SK-N-SH (cell line): Measurements from ENCODE around the gene CHST11. TPM values are rescaled to one million over a fixed set of nuclear protein-coding genes. Genes with fewer than 3 reads are reported as not detected.
A peak's percentile ranks its signal among the peaks of the same experiment; 100 is the strongest.

Source experiments
- CTCF ChIA-PET: fragments of 300-600, 350-600 bp; formaldehyde crosslinking; extraction: SDS; loops from one replicate; lab custom pipeline; 2021; lab: Yijun Ruan, JAX
- POLR2A ChIA-PET: fragments of 350-600 bp; sonication (Branson Sonifier 250); formaldehyde crosslinking; extraction: SDS; loops from one replicate; lab custom pipeline; 2020; ENCODE audit warnings: antibody characterized with exemption, inconsistent platforms; lab: Yijun Ruan, JAX
- DNase-seq: peaks from one replicate; pipeline ENCODE4 v3.0.0; 2012
- H2AFZ ChIP-seq: fragments of 200-600 bp; sonication (generic); 2 replicates; pipeline ENCODE4 v1.8.1; 2016; ENCODE audit warnings: antibody characterized with exemption, mild to moderate bottlenecking, low read depth
- H3F3A ChIP-seq: fragments of 200-600 bp; sonication (generic); replicated peaks from 2 replicates; pipeline ENCODE3; 2016; ENCODE audit warnings: antibody characterized with exemption, mild to moderate bottlenecking; ENCODE audit not compliant: insufficient read depth
- H3K27ac ChIP-seq, 2 experiments: fragments of 200-500 bp in 1 of 2; fragments of 200-600 bp in 1 of 2; sonication (Bioruptor generic) in 1 of 2; sonication (generic), shearing (Covaris generic) in 1 of 2; 2 replicates each; pipeline versions ENCODE4 v1.5.1 to v1.6.1; 2014 to 2016; ENCODE audit warnings: low read depth in 2 of 2, inconsistent platforms in 1 of 2, low read length in 1 of 2, mild to moderate bottlenecking in 1 of 2, mixed read lengths in 1 of 2
- H3K27me3 ChIP-seq: fragments of 200-600 bp; sonication (generic), shearing (Covaris generic); 2 replicates; pipeline ENCODE4 v1.6.1; 2016; ENCODE audit warnings: mixed run types; ENCODE audit not compliant: insufficient read depth
- H3K36me3 ChIP-seq, 2 experiments: fragments of 200-500 bp in 1 of 2; fragments of 200-600 bp in 1 of 2; sonication (Bioruptor generic) in 1 of 2; sonication (generic) in 1 of 2; replicated peaks in 1 of 2; 2 replicates each; pipeline versions ENCODE3 to v1.5.1; 2014 to 2016; ENCODE audit warnings: low read length in 1 of 2, mild to moderate bottlenecking in 1 of 2; ENCODE audit not compliant: insufficient read depth in 2 of 2, control insufficient read depth in 1 of 2
- H3K4me1 ChIP-seq, 2 experiments: fragments of 200-500 bp in 1 of 2; fragments of 200-600 bp in 1 of 2; sonication (Bioruptor generic) in 1 of 2; sonication (generic), shearing (Covaris generic) in 1 of 2; 2 replicates each; pipeline versions ENCODE4 v1.5.1 to v1.6.1; 2014 to 2016; ENCODE audit warnings: low read depth in 1 of 2, low read length in 1 of 2, mixed run types in 1 of 2; ENCODE audit not compliant: insufficient read depth in 2 of 2, control insufficient read depth in 1 of 2
- H3K4me2 ChIP-seq: fragments of 200-600 bp; sonication (generic), shearing (Covaris generic); 2 replicates; pipeline ENCODE4 v1.6.1; 2017; ENCODE audit warnings: mixed run types
- H3K4me3 ChIP-seq, 2 experiments: fragments of 200-500 bp in 1 of 2; fragments of 200-600 bp in 1 of 2; sonication (Bioruptor generic) in 1 of 2; sonication (generic), shearing (Covaris generic) in 1 of 2; 2 replicates each; pipeline versions ENCODE4 v1.5.1 to v1.8.1; 2014 to 2016; ENCODE audit warnings: low read depth in 2 of 2, inconsistent platforms in 1 of 2, low read length in 1 of 2, mild to moderate bottlenecking in 1 of 2, mixed read lengths in 1 of 2, moderate library complexity in 1 of 2
- H3K79me2 ChIP-seq: fragments of 200-600 bp; sonication (generic); 2 replicates; pipeline ENCODE4 v1.8.1; 2017; ENCODE audit warnings: mild to moderate bottlenecking; ENCODE audit not compliant: insufficient read depth
- H3K9ac ChIP-seq: fragments of 200-600 bp; sonication (generic); 2 replicates; pipeline ENCODE4 v1.6.1; 2017; ENCODE audit warnings: mixed run types
- H3K9me2 ChIP-seq: fragments of 200-600 bp; sonication (generic); 2 replicates; pipeline ENCODE4 v1.6.1; 2017; ENCODE audit warnings: mixed run types
- H3K9me3 ChIP-seq: fragments of 200-600 bp; sonication (generic); 2 replicates; pipeline ENCODE4 v1.6.1; 2017; ENCODE audit warnings: mixed run types, mild to moderate bottlenecking, moderate library complexity
- H4K20me1 ChIP-seq: fragments of 200-600 bp; sonication (generic); 2 replicates; pipeline ENCODE4 v1.6.1; 2017; ENCODE audit warnings: mild to moderate bottlenecking, mixed run types; ENCODE audit not compliant: insufficient read depth
- EP300 ChIP-seq, 2 experiments: IDR thresholded peaks; 2 replicates each; pipeline versions ENCODE4 v1.4.0 to v1.6.1; 2012; ENCODE audit warnings: borderline replicate concordance in 1 of 2, low read depth in 1 of 2, low read length in 1 of 2
- FOSL2 ChIP-seq: IDR thresholded peaks from 2 replicates; pipeline ENCODE4 v1.4.0; 2012; ENCODE audit warnings: low read depth, mild to moderate bottlenecking, moderate library complexity, borderline replicate concordance
- FOXJ3 ChIP-seq: sonication (generic); formaldehyde crosslinking; IDR thresholded peaks from 2 replicates; pipeline ENCODE4 v1.5.1; 2020; ENCODE audit warnings: mild to moderate bottlenecking, missing genetic modification reagents
- GATA2 ChIP-seq: sonication (generic); formaldehyde crosslinking; IDR thresholded peaks from 2 replicates; pipeline ENCODE4 v1.5.0; 2020; ENCODE audit warnings: mild to moderate bottlenecking, missing genetic modification reagents
- JUND ChIP-seq: IDR thresholded peaks from 2 replicates; pipeline ENCODE4 v1.4.0; 2012
- MEF2A ChIP-seq: IDR thresholded peaks from 2 replicates; pipeline ENCODE4 v1.4.0; 2012; ENCODE audit warnings: low read depth, borderline replicate concordance
- NFIC ChIP-seq: IDR thresholded peaks from 2 replicates; pipeline ENCODE4 v1.4.0; 2012; ENCODE audit warnings: borderline replicate concordance
- RAD21 ChIP-seq: IDR thresholded peaks from 2 replicates; pipeline ENCODE4 v1.6.1; 2012; ENCODE audit warnings: mild to moderate bottlenecking, low read length
- RFX5 ChIP-seq: IDR thresholded peaks from 2 replicates; pipeline ENCODE4 v1.6.1; 2012; ENCODE audit warnings: mild to moderate bottlenecking, improper control_type of control experiment, low read length
- RXRA ChIP-seq: IDR thresholded peaks from 2 replicates; pipeline ENCODE4 v1.4.0; 2012; ENCODE audit warnings: low read depth, mild to moderate bottlenecking, borderline replicate concordance
- TAF1 ChIP-seq: IDR thresholded peaks from 2 replicates; pipeline ENCODE4 v1.6.1; 2012; ENCODE audit warnings: low read depth, mild to moderate bottlenecking, low read length, moderate library complexity, borderline replicate concordance
- TCF12 ChIP-seq: IDR thresholded peaks from 2 replicates; pipeline ENCODE4 v1.4.0; 2012
- TEAD4 ChIP-seq: IDR thresholded peaks from 2 replicates; pipeline ENCODE4 v1.4.0; 2012; ENCODE audit warnings: mild to moderate bottlenecking, borderline replicate concordance; ENCODE audit not compliant: insufficient read depth
- WGBS: methylation state at CpG from one replicate; pipeline ENCODE4 v1.1.6; 2017; ENCODE audit warnings: low lambda C conversion rate; 5-methylcytosine and 5-hydroxymethylcytosine counted together
- polyA plus RNA-seq, 3 experiments: library from polyadenylated mRNA; depleted of rRNA; stranded (reverse); fragments of >200 nt; gene quantifications; 2 replicates each; pipeline ENCODE4 v1.2.3, GENCODE V29; 2012
- TF ChIP-seq, protein P1 (sequence below): IDR thresholded peaks from 2 replicates; pipeline ENCODE4 v1.4.0; 2012; ENCODE audit warnings: low read depth, borderline replicate concordance
- TF ChIP-seq, protein P2 (sequence below): IDR thresholded peaks from 2 replicates; pipeline ENCODE4 v1.4.0; 2012; ENCODE audit warnings: low read depth
- TF ChIP-seq, protein P3 (sequence below): IDR thresholded peaks from 2 replicates; pipeline ENCODE4; 2012

The CHST11 gene
- polyA plus RNA-seq, 1 of the 3 experiments (the other 2 are of a cell fraction) = 18.6 TPM

DNA sequence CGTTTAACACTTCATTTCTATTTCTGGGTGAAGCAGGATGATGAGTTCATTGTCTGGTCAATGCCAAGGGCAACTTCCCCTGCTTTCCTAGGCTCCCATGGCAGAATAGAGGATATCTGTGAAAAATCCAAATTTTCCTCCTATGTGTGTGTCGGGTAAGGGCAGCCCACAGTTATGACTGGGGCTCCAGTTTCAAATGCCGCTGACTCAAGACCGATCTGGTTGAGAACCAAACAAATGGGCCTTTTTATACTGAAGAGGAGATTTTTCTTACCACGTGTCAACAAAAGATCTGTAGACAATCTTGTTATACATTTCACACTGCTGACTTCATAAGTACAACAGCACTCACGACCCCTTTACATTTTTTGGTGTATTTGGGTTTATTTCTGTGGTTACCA lies 120.8 kb downstream of the CHST11 start:
- CTCF ChIA-PET = no interaction called here
- Histone ChIP-seq H3K9me2 (no peaks in the 10 kb centered on the region), H3K27me3 (no peaks in the 10 kb centered on the region), H3K79me2 (peaks cover 4% of the 10 kb centered on the region; the same call in 1 of the 2 replicates), H3F3A (peaks cover 26% of the 10 kb centered on the region), H2AFZ (no peak overlapping the region), H3K27ac (peak overlapping the region in 1 of 2 experiments; percentile 87; a peak in 3 of 4 replicates), H3K36me3 (no peaks in the 10 kb centered on the region), H3K9ac (peak overlapping the region; percentile 44; the same call in 1 of the 2 replicates), H4K20me1 (no peaks in the 10 kb centered on the region), H3K9me3 (no peaks in the 10 kb centered on the region), H3K4me3 (no peak overlapping the region), H3K4me1 (peaks cover 2 to 27% of the 10 kb centered on the region in 2 experiments; a peak in 3 of 4 replicates), H3K4me2 (peak overlapping the region; percentile 64)
- POLR2A ChIA-PET = no interaction called here
- DNase-seq = no peak
- WGBS = 34% methylated on average over 6 of the region's 6 CpGs
- TF ChIP-seq, protein P1, sequence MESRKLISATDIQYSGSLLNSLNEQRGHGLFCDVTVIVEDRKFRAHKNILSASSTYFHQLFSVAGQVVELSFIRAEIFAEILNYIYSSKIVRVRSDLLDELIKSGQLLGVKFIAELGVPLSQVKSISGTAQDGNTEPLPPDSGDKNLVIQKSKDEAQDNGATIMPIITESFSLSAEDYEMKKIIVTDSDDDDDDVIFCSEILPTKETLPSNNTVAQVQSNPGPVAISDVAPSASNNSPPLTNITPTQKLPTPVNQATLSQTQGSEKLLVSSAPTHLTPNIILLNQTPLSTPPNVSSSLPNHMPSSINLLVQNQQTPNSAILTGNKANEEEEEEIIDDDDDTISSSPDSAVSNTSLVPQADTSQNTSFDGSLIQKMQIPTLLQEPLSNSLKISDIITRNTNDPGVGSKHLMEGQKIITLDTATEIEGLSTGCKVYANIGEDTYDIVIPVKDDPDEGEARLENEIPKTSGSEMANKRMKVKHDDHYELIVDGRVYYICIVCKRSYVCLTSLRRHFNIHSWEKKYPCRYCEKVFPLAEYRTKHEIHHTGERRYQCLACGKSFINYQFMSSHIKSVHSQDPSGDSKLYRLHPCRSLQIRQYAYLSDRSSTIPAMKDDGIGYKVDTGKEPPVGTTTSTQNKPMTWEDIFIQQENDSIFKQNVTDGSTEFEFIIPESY = no peak
- no peak for TF ChIP-seq TEAD4
- TF ChIP-seq RAD21 = no peak
- TF ChIP-seq GATA2 (CRISPR knock-in tag) = no peak
- TF ChIP-seq, protein P2, sequence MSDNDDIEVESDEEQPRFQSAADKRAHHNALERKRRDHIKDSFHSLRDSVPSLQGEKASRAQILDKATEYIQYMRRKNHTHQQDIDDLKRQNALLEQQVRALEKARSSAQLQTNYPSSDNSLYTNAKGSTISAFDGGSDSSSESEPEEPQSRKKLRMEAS = no peak
- TF ChIP-seq MEF2A = peak; percentile 76; the same call in 1 of the 2 replicates
- peak; percentile 73; the same call in 1 of the 2 replicates for TF ChIP-seq RXRA

- TF ChIP-seq TCF12 (peak; percentile 64), RFX5 (no peak), JUND (peak; percentile 62), NFIC (peak; percentile 36; the same call in 1 of the 2 replicates), FOXJ3 (CRISPR knock-in tag) (no peak), FOSL2 (peak; percentile 77), EP300 (IDR thresholded peaks at IDR 0.05; ENCODE audit: borderline replicate concordance in 1 of 2, low read depth in 1 of 2, low read length in 1 of 2) (peak in 1 of 2 experiments; percentile 54; a peak in 1 of 4 replicates), TEAD4 (no peak), MEF2A (peak; percentile 27; the same call in 1 of the 2 replicates), TAF1 (no peak), RXRA (peak; percentile 70)
- TF ChIP-seq, protein P3, sequence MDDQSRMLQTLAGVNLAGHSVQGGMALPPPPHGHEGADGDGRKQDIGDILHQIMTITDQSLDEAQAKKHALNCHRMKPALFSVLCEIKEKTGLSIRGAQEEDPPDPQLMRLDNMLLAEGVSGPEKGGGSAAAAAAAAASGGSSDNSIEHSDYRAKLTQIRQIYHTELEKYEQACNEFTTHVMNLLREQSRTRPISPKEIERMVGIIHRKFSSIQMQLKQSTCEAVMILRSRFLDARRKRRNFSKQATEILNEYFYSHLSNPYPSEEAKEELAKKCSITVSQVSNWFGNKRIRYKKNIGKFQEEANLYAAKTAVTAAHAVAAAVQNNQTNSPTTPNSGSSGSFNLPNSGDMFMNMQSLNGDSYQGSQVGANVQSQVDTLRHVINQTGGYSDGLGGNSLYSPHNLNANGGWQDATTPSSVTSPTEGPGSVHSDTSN = peak; percentile 81
- TF ChIP-seq, protein P2 = peak; percentile 52
- Histone ChIP-seq H3K4me2 (peak overlapping the region; percentile 64), H3K36me3 (no peaks in the 10 kb centered on the region), H3K9me2 (no peaks in the 10 kb centered on the region), H2AFZ (no peak overlapping the region), H3K79me2 (peaks cover 4% of the 10 kb centered on the region; the same call in 1 of the 2 replicates), H3K4me1 (peaks cover 2 to 27% of the 10 kb centered on the region in 2 experiments; a peak in 3 of 4 replicates), H3K27me3 (no peaks in the 10 kb centered on the region), H3K9me3 (no peaks in the 10 kb centered on the region), H3K4me3 (peak overlapping the region in 1 of 2 experiments; percentile 26; a peak in 1 of 4 replicates), H3F3A (peaks cover 26% of the 10 kb centered on the region), H4K20me1 (no peaks in the 10 kb centered on the region), H3K27ac (peak overlapping the region in 1 of 2 experiments; percentile 87; a peak in 2 of 4 replicates), H3K9ac (peak overlapping the region; percentile 35; the same call in 1 of the 2 replicates)
- DNase-seq = no peak
- ChIA-PET CTCF (interaction anchor here (1.0 kb wide), 1 partner anchor 59 kb away, joined by 3 read pairs; no protein-coding TSS in a partner anchor), POLR2A (no interaction called here)
- WGBS = 14% methylated on average over 6 of the region's 6 CpGs
These were observed 121.7 kb downstream of the CHST11 start for GRCh38 chr12:104578453-104578852.
